ENCODE data around the gene RPN2.

Gene RPN2

GRCh38 chr20:37266940-37267666, 88.0 kb downstream of the RPN2 start:
- DNase-seq (ENCODE audit: low read depth) = no peak

- DNase-seq (ENCODE audit: low read depth) = no peak
These were observed 88.7 kb downstream of the RPN2 start for GRCh38 chr20:37267667-37268313.

GRCh38 chr20:37270576-37271420, 91.7 kb downstream of the RPN2 start:
- no peak for DNase-seq (ENCODE audit: low read depth)

GRCh38 chr20:37271421-37271768, 92.3 kb downstream of the RPN2 start:
- no peak for DNase-seq (ENCODE audit: low read depth)

- no peak for DNase-seq (ENCODE audit: low read depth)
These were observed 94.9 kb downstream of the RPN2 start for GRCh38 chr20:37273988-37274387.

- no peak for DNase-seq (ENCODE audit: low read depth)
These were observed 95.9 kb downstream of the RPN2 start for GRCh38 chr20:37274851-37275524.

GRCh38 chr20:37276494-37277252, 97.5 kb downstream of the RPN2 start:
- DNase-seq (ENCODE audit: low read depth) = no peak

- no peak for DNase-seq (ENCODE audit: low read depth)
These were observed 98.1 kb downstream of the RPN2 start for GRCh38 chr20:37277253-37277593.

GRCh38 chr20:37278966-37279590, 99.9 kb downstream of the RPN2 start:
- DNase-seq (ENCODE audit: low read depth) = no peak

- DNase-seq (ENCODE audit: low read depth) = no peak
These were observed 100.7 kb downstream of the RPN2 start for GRCh38 chr20:37279820-37280219.

GRCh38 chr20:37280403-37280802, 101.3 kb downstream of the RPN2 start:
- no peak for DNase-seq (ENCODE audit: low read depth)

- DNase-seq (ENCODE audit: low read depth) = no peak
These were observed 103.4 kb downstream of the RPN2 start for GRCh38 chr20:37282556-37282955.

GRCh38 chr20:37283530-37284195, 104.5 kb downstream of the RPN2 start:
- DNase-seq (ENCODE audit: low read depth) = no peak

- no peak for DNase-seq (ENCODE audit: low read depth)
These were observed 105.6 kb downstream of the RPN2 start for GRCh38 chr20:37284691-37285161.

GRCh38 chr20:37285664-37286374, 106.7 kb downstream of the RPN2 start:
- DNase-seq (ENCODE audit: low read depth) = no peak

- no peak for DNase-seq (ENCODE audit: low read depth)
These were observed 109.0 kb downstream of the RPN2 start for GRCh38 chr20:37288091-37288490.

- no peak for DNase-seq (ENCODE audit: low read depth)
These were observed 111.2 kb downstream of the RPN2 start for GRCh38 chr20:37290158-37290810.

Data from activated T-helper 9 cell treated with anti-CD3 and anti-CD28 coated beads, Interleukin-2, amount 50 U/mL, for 16 hours (primary cell).